Measurements from ENCODE around the gene PLEKHH1.

- TF ChIP-seq CTCF (IDR thresholded peaks at IDR 0.05) (no peak), EZH2 (IDR thresholded peaks at IDR 0.05) (no peak)
Measured at GRCh38 chr14:67487937-67488893, 44.9 kb upstream of the PLEKHH1 start, which contains the start of gene TMEM229B.
